ENCODE results near the gene SLC12A6.

- TF ChIP-seq RAD21 (conservative IDR thresholded peaks at IDR 0.05 in 1 of 2, IDR thresholded peaks at IDR 0.05 in 1 of 2) (no peak), POLR2A (IDR thresholded peaks at IDR 0.05; ENCODE audit: low read length) (no peak), CBX8 (IDR thresholded peaks at IDR 0.05) (no peak), KDM1A (IDR thresholded peaks at IDR 0.05; ENCODE audit: low read depth) (no peak), BHLHE40 (IDR thresholded peaks at IDR 0.05; ENCODE audit: low read depth, low read length) (no peak), FOXS1 (CRISPR knock-in tag; IDR thresholded peaks at IDR 0.05) (no peak), EP300 (IDR thresholded peaks at IDR 0.05) (no peak), HOXA7 (CRISPR knock-in tag; IDR thresholded peaks at IDR 0.05) (no peak), MAZ (IDR thresholded peaks at IDR 0.05; ENCODE audit: borderline replicate concordance, low read depth, low read length) (no peak)
- TF ChIP-seq, protein P1, sequence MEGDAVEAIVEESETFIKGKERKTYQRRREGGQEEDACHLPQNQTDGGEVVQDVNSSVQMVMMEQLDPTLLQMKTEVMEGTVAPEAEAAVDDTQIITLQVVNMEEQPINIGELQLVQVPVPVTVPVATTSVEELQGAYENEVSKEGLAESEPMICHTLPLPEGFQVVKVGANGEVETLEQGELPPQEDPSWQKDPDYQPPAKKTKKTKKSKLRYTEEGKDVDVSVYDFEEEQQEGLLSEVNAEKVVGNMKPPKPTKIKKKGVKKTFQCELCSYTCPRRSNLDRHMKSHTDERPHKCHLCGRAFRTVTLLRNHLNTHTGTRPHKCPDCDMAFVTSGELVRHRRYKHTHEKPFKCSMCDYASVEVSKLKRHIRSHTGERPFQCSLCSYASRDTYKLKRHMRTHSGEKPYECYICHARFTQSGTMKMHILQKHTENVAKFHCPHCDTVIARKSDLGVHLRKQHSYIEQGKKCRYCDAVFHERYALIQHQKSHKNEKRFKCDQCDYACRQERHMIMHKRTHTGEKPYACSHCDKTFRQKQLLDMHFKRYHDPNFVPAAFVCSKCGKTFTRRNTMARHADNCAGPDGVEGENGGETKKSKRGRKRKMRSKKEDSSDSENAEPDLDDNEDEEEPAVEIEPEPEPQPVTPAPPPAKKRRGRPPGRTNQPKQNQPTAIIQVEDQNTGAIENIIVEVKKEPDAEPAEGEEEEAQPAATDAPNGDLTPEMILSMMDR (IDR thresholded peaks at IDR 0.05), result no peak
Observed at GRCh38 chr15:34271493-34271892, 66.1 kb downstream of the SLC12A6 start.
